GM21515 (cell line): Measurements from ENCODE around the gene KPNA3.
"Not testable (repeated sequence)": the region's sequence is repeated elsewhere in the genome, so short reads cannot be mapped to it uniquely, and the experiment has no call there.

ENCODE experiments used
- ATAC-seq: cut with Tn5 transposase; IDR thresholded peaks from one replicate; pipeline ENCODE4 v1.9.1; 2021; ENCODE audit not compliant: unreplicated experiment

The KPNA3 gene

GRCh38 chr13:49756263-49756662 is 36.2 kb downstream of the KPNA3 start:
- ATAC-seq, result no peak

- no peak for ATAC-seq
These were observed 38.3 kb downstream of the KPNA3 start for GRCh38 chr13:49754146-49754545.

GRCh38 chr13:49749848-49750247 is 42.6 kb downstream of the KPNA3 start:
- ATAC-seq, result no peak

- ATAC-seq, result no peak
These were observed 46.4 kb downstream of the KPNA3 start for GRCh38 chr13:49746111-49746510.

DNA sequence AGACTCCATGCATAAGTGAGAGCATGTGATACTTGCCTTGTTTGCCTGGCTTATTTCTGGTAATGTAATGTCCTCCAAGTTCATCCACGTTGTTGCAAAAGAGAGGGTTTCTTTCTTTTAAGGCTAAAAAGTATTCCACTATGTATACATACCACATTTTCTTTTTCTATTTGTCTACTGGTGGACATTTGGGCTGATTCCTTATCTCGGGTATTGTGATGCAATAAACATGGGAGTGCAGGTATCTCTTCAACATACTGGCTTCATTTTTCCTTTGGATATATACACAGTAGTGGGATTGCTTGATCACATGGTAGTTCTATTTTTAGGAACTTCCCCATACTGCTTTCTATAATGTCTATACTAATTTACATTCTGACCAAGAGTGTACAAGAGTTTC is 51.6 kb downstream of the KPNA3 start:
- no peak for ATAC-seq

- no peak for ATAC-seq
These were observed 52.8 kb downstream of the KPNA3 start for GRCh38 chr13:49739498-49740187.

- no peak for ATAC-seq
These were observed 59.1 kb downstream of the KPNA3 start for GRCh38 chr13:49733181-49733951.

- no peak for ATAC-seq
These were observed 60.7 kb downstream of the KPNA3 start for GRCh38 chr13:49731766-49732165.

- ATAC-seq, result no peak
These were observed 75.9 kb downstream of the KPNA3 start for GRCh38 chr13:49716615-49717014.

DNA sequence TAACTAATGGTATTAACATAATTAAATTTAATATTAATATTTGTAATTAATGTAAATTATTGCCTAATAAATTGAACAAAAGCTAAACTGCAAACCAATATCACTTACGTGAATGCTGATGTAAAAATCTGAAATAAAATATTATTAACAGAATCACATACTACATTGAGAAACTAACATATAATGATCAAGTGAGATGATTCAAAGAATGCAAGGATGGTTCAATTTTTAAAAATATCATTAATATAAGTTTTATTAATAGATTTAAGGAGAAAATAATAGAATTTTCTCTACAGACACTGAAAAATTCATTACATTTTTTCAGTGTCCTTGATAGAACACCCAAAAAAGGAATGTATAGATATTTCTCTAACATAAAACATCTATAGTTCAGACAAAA is 77.7 kb downstream of the KPNA3 start:
- no peak for ATAC-seq

- ATAC-seq, result no peak
These were observed 81.1 kb downstream of the KPNA3 start for GRCh38 chr13:49711218-49711863.

DNA sequence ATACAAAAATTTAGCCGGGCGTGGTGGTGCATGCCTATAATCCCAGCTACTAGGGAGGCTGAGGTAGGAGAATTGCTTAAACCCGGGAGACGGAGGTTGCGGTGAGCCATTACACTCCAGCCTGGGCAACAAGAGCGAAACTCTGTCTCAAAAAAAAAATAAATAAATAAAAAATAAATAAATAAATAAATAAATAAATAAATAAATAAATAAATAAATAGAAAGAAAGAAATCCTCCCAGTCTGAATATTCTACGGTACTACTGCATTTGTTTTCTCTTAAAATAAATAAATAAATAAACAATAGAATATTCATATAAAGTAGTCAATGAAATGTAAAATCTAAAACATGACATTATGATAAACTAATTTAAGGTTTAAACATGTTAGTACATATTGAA is 88.2 kb downstream of the KPNA3 start:
- ATAC-seq, result not testable (repeated sequence)

DNA sequence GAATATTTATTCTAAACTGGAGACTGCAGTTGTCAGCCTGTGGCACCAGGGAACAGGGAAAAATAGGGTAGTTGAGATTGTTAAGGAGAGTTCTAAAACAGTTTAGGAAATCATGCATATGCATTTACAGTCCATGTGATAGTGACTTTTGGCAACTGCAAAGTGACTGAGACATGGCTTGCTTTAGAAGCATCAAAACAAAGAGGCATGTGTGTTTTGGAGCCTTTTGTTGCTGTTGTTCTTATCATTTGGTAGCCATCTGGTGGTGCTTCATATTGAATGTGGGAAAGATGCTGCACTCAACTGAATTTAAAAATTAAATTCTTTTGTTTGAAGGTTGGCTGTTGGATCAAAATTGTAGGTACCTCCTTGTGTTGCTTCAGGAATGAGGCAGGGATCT is 91.0 kb downstream of the KPNA3 start:
- ATAC-seq, result no peak

DNA sequence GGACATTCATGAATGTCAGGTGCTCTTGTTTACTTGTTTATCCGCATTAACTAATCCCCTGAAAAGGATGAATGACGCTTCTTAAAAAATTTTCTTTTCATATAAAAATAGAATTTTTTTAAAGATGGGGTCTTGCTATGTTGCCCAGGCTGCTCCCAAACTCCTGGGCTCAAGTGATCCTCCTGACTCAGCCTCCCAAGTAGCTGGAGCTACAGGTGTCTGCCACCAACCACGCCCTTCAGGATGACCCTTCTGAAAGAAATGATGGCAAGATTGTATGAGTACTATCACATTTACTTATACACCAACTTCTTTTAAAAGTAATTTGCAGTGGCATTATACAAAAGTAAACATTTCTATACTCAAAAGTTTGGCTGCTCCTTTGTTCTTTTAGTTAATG is 95.0 kb downstream of the KPNA3 start:
- no peak for ATAC-seq

DNA sequence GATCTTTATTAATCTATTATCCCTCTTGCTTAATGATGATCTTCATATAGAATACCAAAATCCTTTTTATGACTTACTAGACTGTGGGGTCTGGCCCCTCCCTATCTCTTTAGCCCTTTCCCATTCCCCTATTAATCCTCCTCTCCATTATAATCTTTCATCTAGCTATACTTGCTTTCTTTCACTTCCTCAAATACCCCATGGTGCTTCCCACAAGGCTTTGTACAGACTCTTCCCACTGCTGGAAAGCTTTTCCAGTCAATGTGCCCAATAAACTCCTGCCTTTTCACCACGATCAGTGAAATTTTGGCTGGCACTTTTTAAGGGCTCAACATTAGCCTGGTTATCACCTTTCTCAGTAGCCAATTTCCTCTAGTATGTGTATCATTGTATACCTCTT is 98.0 kb downstream of the KPNA3 start:
- ATAC-seq, result no peak

GRCh38 chr13:49693877-49694276 is 98.6 kb downstream of the KPNA3 start:
- ATAC-seq, result no peak

- ATAC-seq, result no peak
These were observed 99.2 kb downstream of the KPNA3 start for GRCh38 chr13:49693191-49693733.

GRCh38 chr13:49690995-49691784 is 101.3 kb downstream of the KPNA3 start, which contains the start of gene EBPL:
TSS of gene EBPL (minus strand) at chr13:49691486. CDS start at chr13:49691424, 62 bp downstream.
- ATAC-seq, result peak; percentile 95

DNA sequence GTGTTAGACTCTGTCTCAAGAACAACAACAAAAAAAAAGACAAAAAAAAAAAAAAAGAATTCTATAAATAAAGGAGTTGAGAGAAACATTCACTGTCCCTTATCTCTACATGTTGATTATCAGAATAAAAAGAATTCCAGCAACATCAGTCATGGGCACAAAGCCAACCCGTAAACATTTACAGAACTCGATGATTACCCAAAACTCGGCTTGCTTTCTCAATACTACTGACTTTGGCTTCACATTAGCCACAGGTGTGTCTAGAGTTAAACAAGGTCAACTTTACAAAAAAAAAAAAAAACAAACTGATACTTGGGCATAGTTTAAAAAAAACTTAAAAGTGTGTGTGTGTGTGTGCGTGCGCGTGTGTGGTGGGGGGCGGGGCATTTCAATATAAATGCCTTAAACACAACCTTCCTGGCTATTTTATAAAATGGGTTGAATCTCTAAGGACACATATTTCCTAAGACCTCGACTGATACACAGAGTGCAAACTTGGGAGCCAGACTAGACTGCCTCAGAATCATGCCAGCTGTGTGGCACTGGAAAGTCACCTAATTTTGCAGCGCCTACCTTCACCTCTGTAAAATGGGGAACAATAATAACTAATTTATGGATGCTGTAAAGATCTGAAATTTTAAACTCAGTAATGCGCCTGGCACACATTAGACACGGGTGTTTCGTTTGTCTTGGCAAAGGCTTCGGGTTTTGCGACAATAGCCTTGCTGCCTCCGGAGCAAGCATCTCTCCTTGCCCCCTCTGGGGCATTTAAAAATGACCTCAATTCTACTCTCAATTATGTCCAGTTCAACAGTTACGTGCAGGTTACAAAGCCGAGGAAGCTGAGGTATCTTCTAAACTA is 102.1 kb downstream of the KPNA3 start:
- ATAC-seq, result peak; percentile 24

GRCh38 chr13:49683489-49683888 is 109.0 kb downstream of the KPNA3 start:
- ATAC-seq, result no peak
